ENCODE data around the gene ADAMTS3. TPM values are rescaled to one million over a fixed set of nuclear protein-coding genes. Genes with fewer than 3 reads are reported as not detected.

ADAMTS3 gene
- total RNA-seq, 1 experiment from 2014 or later = 0.39 TPM

GRCh38 chr4:72410158-72410557 lies 158.9 kb downstream of the ADAMTS3 start:
- ATAC-seq (no peak), DNase-seq (ENCODE audit: low read depth, low spot score) (no peak)
- no peaks in the 10 kb centered on the region for H3K4me1 ChIP-seq (ENCODE audit: control insufficient read depth, insufficient read depth, low read length)
- intact Hi-C loops (cut with micrococcal nuclease; ENCODE audit: unreplicated experiment) (no loop called here), in situ Hi-C loops (cut with HindIII; ENCODE audit: low pct_unique_long_range_greater_than_20kb, low sequenced_read_pairs) (no loop called here)
- no peaks in the 10 kb centered on the region for H3K27me3 ChIP-seq (ENCODE audit: control insufficient read depth, insufficient read depth, low read length)
- no peak overlapping the region for H3K4me3 ChIP-seq (ENCODE audit: low read depth in 2 of 2, low read length in 2 of 2)
- no TSS peak for BruUV-seq (replicated peaks)
- CTCF ChIA-PET = no interaction called here
- no peak overlapping the region for H3K27ac ChIP-seq (ENCODE audit: low read length)
- TF ChIP-seq TCF7L2 (IDR thresholded peaks at IDR 0.05; ENCODE audit: low read depth, low read length) (no peak), POLR2AphosphoS5 (IDR thresholded peaks at IDR 0.05; ENCODE audit: low read depth, low read length) (no peak), SIN3A (IDR thresholded peaks at IDR 0.05; ENCODE audit: borderline replicate concordance, insufficient read depth, low read depth, low read length) (no peak), REST (IDR thresholded peaks at IDR 0.05; ENCODE audit: insufficient read depth in 1 of 2, low read depth in 2 of 2, low read length in 1 of 2) (no peak), CTCF (IDR thresholded peaks at IDR 0.05) (no peak)
- POLR2A ChIA-PET = no interaction called here
- H3K9me3 ChIP-seq (ENCODE audit: control insufficient read depth, insufficient read depth, low read depth, low read length) = no peaks in the 10 kb centered on the region
- no peaks in the 10 kb centered on the region for H3K36me3 ChIP-seq (ENCODE audit: control insufficient read depth, insufficient read depth, low read length)

DNA sequence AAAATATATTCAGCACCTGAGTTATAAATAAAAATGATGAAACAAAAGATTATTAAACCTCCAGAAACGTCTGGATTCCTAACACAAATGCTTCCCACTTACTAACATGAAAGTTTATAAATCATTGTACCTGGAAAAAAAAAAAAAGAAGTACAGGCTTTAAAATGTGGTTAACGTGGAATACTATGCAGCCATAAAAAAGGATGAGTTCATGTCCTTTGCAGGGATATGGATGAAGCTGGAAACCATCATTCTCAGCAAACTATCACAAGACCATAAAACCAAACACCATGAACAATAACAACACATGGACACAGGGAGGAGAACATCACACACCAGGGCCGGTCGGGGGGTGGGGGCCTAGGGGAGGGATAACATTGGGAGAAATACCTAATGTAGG lies 160.5 kb downstream of the ADAMTS3 start:
- no peak overlapping the region for H3K4me3 ChIP-seq (ENCODE audit: low read depth in 2 of 2, low read length in 2 of 2)
- in situ Hi-C loops (cut with HindIII; ENCODE audit: low pct_unique_long_range_greater_than_20kb, low sequenced_read_pairs) = no loop called here
- H3K4me1 ChIP-seq (ENCODE audit: control insufficient read depth, insufficient read depth, low read length) = no peaks in the 10 kb centered on the region
- BruUV-seq (replicated peaks) = no TSS peak
- no peaks in the 10 kb centered on the region for H3K36me3 ChIP-seq (ENCODE audit: control insufficient read depth, insufficient read depth, low read length)
- no peaks in the 10 kb centered on the region for H3K9me3 ChIP-seq (ENCODE audit: control insufficient read depth, insufficient read depth, low read depth, low read length)
- DNase-seq (ENCODE audit: low read depth, low spot score) = no peak
- no peaks in the 10 kb centered on the region for H3K27me3 ChIP-seq (ENCODE audit: control insufficient read depth, insufficient read depth, low read length)
- intact Hi-C loops (cut with micrococcal nuclease; ENCODE audit: unreplicated experiment) = no loop called here
- no peak for ATAC-seq
- POLR2A ChIA-PET = no interaction called here
- TF ChIP-seq TCF7L2 (IDR thresholded peaks at IDR 0.05; ENCODE audit: low read depth, low read length) = no peak
- no peak for TF ChIP-seq CTCF (IDR thresholded peaks at IDR 0.05)
- no peak for TF ChIP-seq POLR2AphosphoS5 (IDR thresholded peaks at IDR 0.05; ENCODE audit: low read depth, low read length)
- no peak for TF ChIP-seq REST (IDR thresholded peaks at IDR 0.05; ENCODE audit: insufficient read depth in 1 of 2, low read depth in 2 of 2, low read length in 1 of 2)
- TF ChIP-seq SIN3A (IDR thresholded peaks at IDR 0.05; ENCODE audit: borderline replicate concordance, insufficient read depth, low read depth, low read length) = no peak
- H3K27ac ChIP-seq (ENCODE audit: low read length) = no peak overlapping the region
- CTCF ChIA-PET = no interaction called here

Measured in Panc1 (cell line).